Testis (tissue), 2 donors: ENCODE data around the gene PNMA1.

Source experiments
- CTCF ChIP-seq, 3 experiments: fragments of 450-650 bp in 2 of 3; fragments of 200-600 bp in 1 of 3; sonication (generic) in 1 of 3; IDR thresholded peaks; one replicate each; pipeline ENCODE4 v1.5.1; 2016 to 2019; ENCODE audit warnings: antibody characterized with exemption in 3 of 3, mild to moderate bottlenecking in 2 of 3, moderate library complexity in 1 of 3
- POLR2A ChIP-seq: fragments of 450-650 bp; IDR thresholded peaks from one replicate; pipeline ENCODE4 v1.6.1; 2017; ENCODE audit warnings: antibody characterized with exemption, mild to moderate bottlenecking, moderate library complexity

GRCh38 chr14:73684627-73685026, 29.6 kb downstream of the PNMA1 start:
- no peak for TF ChIP-seq CTCF (IDR thresholded peaks at IDR 0.05)
- no peak for TF ChIP-seq POLR2A
